T-cell (primary cell): ENCODE results near the gene AAMDC. TPM values are rescaled to one million over a fixed set of nuclear protein-coding genes. Genes with fewer than 3 reads are reported as not detected.
"Not testable (repeated sequence)": the region's sequence is repeated elsewhere in the genome, so short reads cannot be mapped to it uniquely, and the experiment has no call there.

Experiments used
- ATAC-seq, 4 experiments: fragments of 200-7000 bp in 3 of 4; fragments of 150-1000 bp in 1 of 4; cut with Tn5 transposase; replicated peaks in 1 of 4; 1 replicate in 3 of 4; 2 replicates in 1 of 4; pipeline ENCODE4 v1.10.0; 2021; ENCODE audit warnings: moderate library complexity in 3 of 4, mild to moderate bottlenecking in 2 of 4, moderate number of reproducible peaks in 1 of 4
- CTCF ChIA-PET, 2 donors: fragments of 300-600 bp; sonication (Branson Sonifier 250); formaldehyde crosslinking; loops; one replicate each; lab custom pipeline; 2022; ENCODE audit warnings: antibody characterized with exemption in 2 of 2; lab: Charles Lee
- POLR2A ChIA-PET, 2 donors: fragments of 300-600 bp; sonication (Branson Sonifier 250); formaldehyde crosslinking; loops; one replicate each; lab custom pipeline; 2022; ENCODE audit warnings: antibody characterized with exemption in 2 of 2; lab: Charles Lee
- DNase-seq, 35 experiments: peaks; one replicate each; pipeline versions ENCODE4 v3.0.0 to v3.0.0-alpha.2; 2013 to 2023
- H3K27ac ChIP-seq: one replicate; pipeline ENCODE4 v1.5.1; 2013; ENCODE audit warnings: low read length
- H3K27me3 ChIP-seq, 2 experiments: replicated peaks in 1 of 2; 1 replicate in 1 of 2; 2 replicates in 1 of 2; pipeline versions ENCODE4 v1.6.1 to v1.7.0; 2013; ENCODE audit warnings: low read length in 1 of 2, mixed read lengths in 1 of 2; ENCODE audit not compliant: control insufficient read depth in 2 of 2, insufficient read depth in 2 of 2; ENCODE audit errors: extremely low read depth in 1 of 2
- H3K36me3 ChIP-seq, 2 donors: 1 replicate in 1 of 2; 2 replicates in 1 of 2; pipeline versions ENCODE4 v1.6.1 to v1.7.0; 2013; ENCODE audit warnings: low read length in 1 of 2; ENCODE audit not compliant: control insufficient read depth in 2 of 2, insufficient read depth in 1 of 2; ENCODE audit errors: extremely low read depth in 1 of 2
- H3K4me1 ChIP-seq, 2 experiments: 1 replicate in 1 of 2; 2 replicates in 1 of 2; pipeline versions ENCODE4 v1.6.1 to v1.7.0; 2013; ENCODE audit warnings: low read length in 2 of 2, mixed read lengths in 1 of 2; ENCODE audit not compliant: insufficient read depth in 2 of 2, control insufficient read depth in 1 of 2; ENCODE audit errors: extremely low read depth in 1 of 2
- H3K4me3 ChIP-seq, 2 donors: 1 replicate in 1 of 2; 2 replicates in 1 of 2; pipeline versions ENCODE4 v1.5.1 to v1.7.0; 2013; ENCODE audit warnings: mild to moderate bottlenecking in 2 of 2, low read length in 1 of 2, moderate library complexity in 1 of 2; ENCODE audit not compliant: control insufficient read depth in 1 of 2; ENCODE audit errors: extremely low read depth in 1 of 2
- H3K9me3 ChIP-seq: 2 replicates; pipeline ENCODE4 v1.7.0; 2013
- H3K27ac Mint-ChIP-seq, 2 donors: one replicate each; pipeline ENCODE4 v1.8.0; 2020 to 2021; ENCODE audit warnings: mild to moderate bottlenecking in 2 of 2, mixed read lengths in 2 of 2
- H3K27me3 Mint-ChIP-seq, 2 donors: one replicate each; pipeline ENCODE4 v1.8.0; 2021 to 2022; ENCODE audit warnings: mixed read lengths in 2 of 2
- H3K36me3 Mint-ChIP-seq: one replicate; pipeline ENCODE4 v1.8.0; 2021; ENCODE audit warnings: mixed read lengths
- H3K4me1 Mint-ChIP-seq, 3 donors: one replicate each; pipeline ENCODE4 v1.8.0; 2020 to 2022; ENCODE audit warnings: mixed read lengths in 3 of 3, mild to moderate bottlenecking in 1 of 3
- H3K4me3 Mint-ChIP-seq, 3 donors: one replicate each; pipeline ENCODE4 v1.8.0; 2020 to 2022; ENCODE audit warnings: mild to moderate bottlenecking in 3 of 3, mixed read lengths in 3 of 3, moderate library complexity in 3 of 3
- H3K9me3 Mint-ChIP-seq, 3 donors: one replicate each; pipeline ENCODE4 v1.8.0; 2020 to 2022; ENCODE audit warnings: mixed read lengths in 3 of 3
- WGBS: methylation state at CpG from one replicate; pipeline ENCODE4 v1.1.5; 2013; ENCODE audit warnings: missing lambda C conversion rate; ENCODE audit not compliant: insufficient coverage; 5-methylcytosine and 5-hydroxymethylcytosine counted together
- total RNA-seq, 35 experiments: library from RNA in 6 of 35; stranded (reverse) in 6 of 35; fragments of 120-200 nt in 1 of 35; gene quantifications; one replicate each; pipeline versions ENCODE4 v1.2.1 to v1.2.4 and lab custom pipeline; 2013 to 2026

Gene AAMDC
- total RNA-seq, 5 donors from 2014 or later (not counting 1 experiment from before 2014, with no cell fraction given), result 4.0 to 11.1 (median 7.0) TPM

DNA sequence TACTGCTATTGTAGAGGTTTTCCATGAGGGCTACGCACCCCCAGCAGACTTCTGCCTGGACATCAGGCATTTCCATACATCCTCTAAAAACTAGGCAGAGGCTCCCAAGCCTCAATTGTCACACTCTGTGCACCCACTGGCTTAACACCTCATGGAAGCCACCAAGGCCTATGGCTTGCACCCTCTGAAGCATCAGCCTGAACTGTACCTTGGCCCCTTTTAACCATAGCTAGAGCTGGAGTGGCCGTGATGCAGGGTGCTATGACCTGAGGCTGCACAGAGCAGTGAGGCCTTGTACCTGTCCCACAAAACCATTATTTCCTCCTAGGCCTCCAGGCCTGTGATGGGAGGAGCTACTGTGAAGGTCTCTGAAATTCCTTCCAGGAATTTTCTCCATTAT lies 33.9 kb downstream of the AAMDC start:
- WGBS, result 100% methylated on average over 1 of the region's 2 CpGs
- Histone ChIP-seq H3K4me1 (no peaks in the 10 kb centered on the region), H3K36me3 (peaks cover 0 to 9% of the 10 kb centered on the region in 2 donors), H3K27ac (no peak overlapping the region), H3K9me3 (no peaks in the 10 kb centered on the region), H3K27me3 (no peaks in the 10 kb centered on the region), H3K4me3 (peak overlapping the region in 1 of 2 donors; percentile 32)
- ChIA-PET POLR2A (no interaction called here), CTCF (interaction anchor here in 1 of 2 donors (0.6 kb wide), 1 partner anchor 16 kb away, joined by 3 read pairs; no protein-coding TSS in a partner anchor)
- peaks cover 0 to 12% (median 5%) of the 10 kb centered on the region in 3 donors for H3K9me3 Mint-ChIP-seq
- no peak overlapping the region for H3K27ac Mint-ChIP-seq
- H3K27me3 Mint-ChIP-seq, result no peaks in the 10 kb centered on the region
- peaks cover 52% of the 10 kb centered on the region for H3K36me3 Mint-ChIP-seq
- H3K4me1 Mint-ChIP-seq, result no peaks in the 10 kb centered on the region
- no peak overlapping the region for H3K4me3 Mint-ChIP-seq
- DNase-seq (no peak), ATAC-seq (no peak)

DNA sequence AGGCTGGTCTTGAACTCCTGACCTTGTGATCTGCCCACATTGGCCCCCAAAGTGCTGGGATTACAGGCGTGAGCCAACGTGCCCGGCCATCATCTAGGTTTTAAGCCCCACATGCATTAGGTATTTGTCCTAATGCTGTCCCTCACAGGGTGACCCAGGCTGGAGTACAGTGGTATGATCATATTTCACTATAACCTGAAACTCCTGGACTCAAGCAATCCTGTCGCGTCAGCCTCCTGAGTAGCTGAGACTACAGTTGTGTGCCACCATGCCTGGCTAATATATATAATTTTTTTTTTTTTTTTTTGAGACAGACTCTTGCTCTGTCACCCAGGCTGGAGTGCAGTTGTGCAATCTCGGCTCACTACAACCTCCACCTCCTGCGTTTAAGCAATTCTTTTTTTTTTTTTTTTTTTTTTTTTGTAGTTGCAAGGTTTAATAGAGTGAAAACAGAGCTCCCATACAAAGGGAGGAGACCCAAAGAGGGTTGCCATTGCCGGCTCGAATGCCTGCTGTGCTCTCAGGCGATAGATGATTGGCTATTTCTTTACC lies 37.0 kb downstream of the AAMDC start:
- H3K27me3 ChIP-seq, DNase-seq, H3K36me3 ChIP-seq, H3K9me3 ChIP-seq, H3K4me1 ChIP-seq, POLR2A ChIA-PET, H3K27ac Mint-ChIP-seq, H3K27ac ChIP-seq, H3K27me3 Mint-ChIP-seq, ATAC-seq, H3K4me1 Mint-ChIP-seq, H3K4me3 Mint-ChIP-seq, H3K4me3 ChIP-seq: not testable (repeated sequence)
- Mint-ChIP-seq H3K36me3 (peaks cover 44% of the 10 kb centered on the region), H3K9me3 (peaks cover 0 to 11% (median 5%) of the 10 kb centered on the region in 3 donors)
- 98% methylated on average over 5 of the region's 10 CpGs for WGBS
- CTCF ChIA-PET, result interaction anchor here in 1 of 2 donors (0.6 kb wide), 1 partner anchor 227 kb away, joined by 3 read pairs; no protein-coding TSS in a partner anchor

DNA sequence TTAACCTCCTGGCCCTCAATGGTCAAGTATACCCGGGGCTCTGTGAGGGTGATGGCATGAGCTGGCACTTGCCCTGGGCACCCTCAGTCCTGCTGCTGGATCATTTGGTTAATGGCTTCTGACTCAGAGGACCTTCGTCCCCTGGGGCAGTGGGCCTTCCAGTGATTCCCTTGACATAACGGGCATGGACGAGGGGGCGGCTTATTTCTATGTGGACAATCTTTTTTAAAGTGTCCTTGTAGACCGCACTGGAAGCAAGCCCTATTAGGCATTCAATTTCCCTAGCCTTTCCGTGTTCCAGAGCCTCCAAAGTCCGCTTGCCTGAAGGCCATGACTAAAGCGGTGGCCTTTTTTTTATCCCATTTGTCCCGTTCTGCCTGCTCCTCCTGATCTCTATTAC lies 40.5 kb downstream of the AAMDC start:
- H3K4me3 ChIP-seq, H3K4me1 ChIP-seq, H3K4me1 Mint-ChIP-seq, POLR2A ChIA-PET, H3K9me3 ChIP-seq, H3K36me3 ChIP-seq, H3K27ac ChIP-seq, DNase-seq, H3K27ac Mint-ChIP-seq, ATAC-seq, H3K27me3 ChIP-seq, CTCF ChIA-PET, H3K9me3 Mint-ChIP-seq, H3K27me3 Mint-ChIP-seq, H3K4me3 Mint-ChIP-seq: not testable (repeated sequence)
- 92% methylated on average over 10 of the region's 10 CpGs for WGBS
- peaks cover 21% of the 10 kb centered on the region for H3K36me3 Mint-ChIP-seq

DNA sequence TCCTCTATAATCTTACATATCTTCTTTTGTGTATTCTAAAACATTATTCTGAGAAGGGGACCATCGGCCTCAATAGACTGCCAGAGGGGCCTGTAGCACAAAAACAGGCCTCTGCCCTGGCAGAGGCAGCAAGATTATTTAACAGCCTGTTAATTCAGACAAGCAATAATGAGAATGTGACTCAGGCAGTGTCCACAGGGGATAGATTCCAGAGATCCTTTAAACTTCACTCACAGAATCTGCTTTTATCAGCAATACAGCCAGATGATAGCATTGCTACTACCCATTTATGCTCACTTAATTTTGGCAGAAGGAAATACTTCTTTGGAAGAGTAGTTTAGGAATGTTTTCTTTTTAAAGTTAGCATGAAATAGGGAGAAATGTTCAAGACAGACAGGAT lies 44.9 kb downstream of the AAMDC start:
- no peak overlapping the region for H3K4me3 ChIP-seq
- no peaks in the 10 kb centered on the region for H3K27me3 ChIP-seq
- DNase-seq (no peak), ATAC-seq (no peak)
- no peaks in the 10 kb centered on the region for H3K27me3 Mint-ChIP-seq
- H3K4me1 Mint-ChIP-seq, result no peaks in the 10 kb centered on the region
- no peak overlapping the region for H3K27ac ChIP-seq
- ChIA-PET POLR2A (no interaction called here), CTCF (no interaction called here)
- H3K36me3 Mint-ChIP-seq, result peaks cover 23% of the 10 kb centered on the region
- H3K4me3 Mint-ChIP-seq, result no peak overlapping the region
- H3K36me3 ChIP-seq, result peaks cover 0 to 2% of the 10 kb centered on the region in 2 donors
- no CpG with 5 or more reads among the region's 1 CpG for WGBS
- H3K9me3 ChIP-seq, result no peaks in the 10 kb centered on the region
- no peaks in the 10 kb centered on the region for H3K4me1 ChIP-seq
- peak overlapping the region; percentile 2 to 41 for H3K27ac Mint-ChIP-seq
- H3K9me3 Mint-ChIP-seq, result no peaks in the 10 kb centered on the region

DNA sequence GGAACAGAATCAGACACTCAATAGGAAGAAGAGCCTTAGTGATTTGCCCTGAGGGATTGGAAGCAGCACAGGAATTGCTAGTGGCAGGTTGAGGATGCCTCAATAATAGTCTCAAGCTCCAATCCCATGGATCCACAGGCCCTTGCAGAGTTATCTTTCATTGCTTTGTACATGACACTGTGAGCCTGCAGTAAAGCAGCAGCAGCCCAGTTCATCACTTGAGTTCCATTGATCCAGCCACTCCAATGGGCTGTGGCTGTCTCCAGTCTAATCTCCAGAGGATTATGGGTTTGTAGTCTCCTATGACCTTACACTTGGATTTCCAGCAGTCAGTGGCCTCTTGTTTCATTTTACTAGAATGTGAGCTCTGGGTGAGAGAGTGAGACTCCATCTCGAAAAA lies 45.4 kb downstream of the AAMDC start:
- ATAC-seq (no peak), DNase-seq (no peak)
- Histone ChIP-seq H3K27me3 (no peaks in the 10 kb centered on the region), H3K9me3 (no peaks in the 10 kb centered on the region), H3K27ac (no peak overlapping the region), H3K36me3 (peaks cover 0 to 6% of the 10 kb centered on the region in 2 donors), H3K4me1 (no peaks in the 10 kb centered on the region), H3K4me3 (no peak overlapping the region)
- H3K9me3 Mint-ChIP-seq, result no peaks in the 10 kb centered on the region
- CTCF ChIA-PET, result no interaction called here
- no peaks in the 10 kb centered on the region for H3K4me1 Mint-ChIP-seq
- POLR2A ChIA-PET, result no interaction called here
- no peak overlapping the region for H3K27ac Mint-ChIP-seq
- H3K27me3 Mint-ChIP-seq, result no peaks in the 10 kb centered on the region
- no peak overlapping the region for H3K4me3 Mint-ChIP-seq
- H3K36me3 Mint-ChIP-seq, result peaks cover 22% of the 10 kb centered on the region
- no CpG with 5 or more reads among the region's 1 CpG for WGBS

DNA sequence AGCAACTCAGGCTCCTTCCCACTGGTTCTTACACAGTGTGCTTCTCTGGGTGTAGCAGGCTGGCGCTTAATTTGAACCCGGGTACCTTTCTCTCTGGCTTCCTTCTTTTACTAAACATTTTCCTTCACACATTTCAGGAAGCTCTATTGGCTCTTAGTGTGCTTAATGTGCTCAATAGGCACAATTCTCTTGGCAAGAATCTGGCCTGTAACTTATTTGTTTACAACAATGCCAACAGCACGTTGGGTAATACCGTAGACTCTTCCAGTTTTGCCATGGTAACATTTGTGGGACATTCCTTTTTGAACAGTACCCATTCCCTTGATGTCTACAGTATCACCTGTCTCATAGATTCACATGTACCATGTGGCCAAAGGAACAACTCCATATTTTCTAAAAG lies 47.8 kb downstream of the AAMDC start:
- Mint-ChIP-seq H3K4me3 (no peak overlapping the region), H3K36me3 (peaks cover 26% of the 10 kb centered on the region), H3K9me3 (no peaks in the 10 kb centered on the region), H3K4me1 (no peaks in the 10 kb centered on the region), H3K27me3 (no peaks in the 10 kb centered on the region), H3K27ac (no peak overlapping the region)
- POLR2A ChIA-PET, result no interaction called here
- Histone ChIP-seq H3K4me3 (no peak overlapping the region), H3K4me1 (no peaks in the 10 kb centered on the region), H3K36me3 (peaks cover 0 to 17% of the 10 kb centered on the region in 2 donors), H3K9me3 (no peaks in the 10 kb centered on the region), H3K27me3 (no peaks in the 10 kb centered on the region), H3K27ac (no peak overlapping the region)
- CTCF ChIA-PET, result interaction anchor here in 1 of 2 donors (1.2 kb wide), 1 partner anchor 45 kb away, joined by 3 read pairs; no protein-coding TSS in a partner anchor
- ATAC-seq (no peak), DNase-seq (no peak)
- 100% methylated on average over 3 of the region's 4 CpGs for WGBS
